ENCODE measurements around the gene ERC1. TPM values are rescaled to one million over a fixed set of nuclear protein-coding genes. Genes with fewer than 3 reads are reported as not detected.

Gene ERC1
- total and polyA plus RNA-seq, 9 of the 15 experiments (the other 6 are each of a cell fraction or from before 2014, with no cell fraction given), result 0.74 to 11.8 (median 4.8) TPM

- CTCF ChIA-PET (ENCODE audit: low intra/inter-chr PET ratio), result no interaction called here
- H3K9me1 ChIP-seq (ENCODE audit: control insufficient read depth, insufficient read depth, low read length), result no peaks in the 10 kb centered on the region
- H3K4me1 ChIP-seq (replicated peaks in 1 of 2; ENCODE audit: control insufficient read depth in 2 of 2, insufficient read depth in 2 of 2, low read length in 2 of 2), result no peaks in the 10 kb centered on the region
- BruUV-seq (replicated peaks), result no TSS peak
- ATAC-seq (no peak), FAIRE-seq (no peak), DNase-seq (ENCODE audit: extremely low read depth in 1 of 4, low spot score in 3 of 4) (no peak)
- H3K27me3 ChIP-seq (ENCODE audit: control insufficient read depth in 2 of 2, insufficient read depth in 2 of 2, low read length in 2 of 2), result no peaks in the 10 kb centered on the region
- no peaks in the 10 kb centered on the region for H3K79me2 ChIP-seq (ENCODE audit: control insufficient read depth, insufficient read depth, low read length)
- in situ Hi-C loops (cut with MboI), result no loop called here
- no peak overlapping the region for H3K4me2 ChIP-seq (ENCODE audit: insufficient read depth, low read length)
- POLR2A ChIA-PET, result interaction anchor here (0.6 kb wide), 2 partner anchors 204 to 517 kb away, joined by 3 to 4 read pairs; no protein-coding TSS in a partner anchor
- no peak overlapping the region for H3K27ac ChIP-seq (ENCODE audit: extremely low read depth, low read depth, low read length)
- no peak overlapping the region for H3K9ac ChIP-seq (ENCODE audit: insufficient read depth in 1 of 2, low read depth in 2 of 2, low read length in 2 of 2)
- intact Hi-C loops (cut with micrococcal nuclease), result no loop called here
- no peaks in the 10 kb centered on the region for H4K20me1 ChIP-seq (replicated peaks; ENCODE audit: control insufficient read depth, insufficient read depth, low read length)
- H3K4me3 ChIP-seq, result no peak overlapping the region
- H2AFZ ChIP-seq (ENCODE audit: low read depth, low read length), result no peak overlapping the region
- H3K9me3 ChIP-seq (replicated peaks; ENCODE audit: control insufficient read depth, insufficient read depth, low read depth, low read length), result peaks cover 6% of the 10 kb centered on the region
- no peaks in the 10 kb centered on the region for H3K36me3 ChIP-seq (ENCODE audit: control insufficient read depth, insufficient read depth, low read length)
- 54% methylated on average over 4 of the region's 4 CpGs for WGBS (ENCODE audit: insufficient coverage, low coverage, missing lambda C conversion rate)
- no peak for TF ChIP-seq RB1 (IDR thresholded peaks at IDR 0.05; ENCODE audit: low read depth)
- TF ChIP-seq ZNF699 (CRISPR knock-in tag; IDR thresholded peaks at IDR 0.05; ENCODE audit: insufficient replicate concordance), result no peak
- TF ChIP-seq FOXA1 (IDR thresholded peaks at IDR 0.05; ENCODE audit: borderline replicate concordance), result no peak
- TF ChIP-seq ZNF444 (CRISPR knock-in tag; IDR thresholded peaks at IDR 0.05), result no peak
- TF ChIP-seq MAZ (CRISPR knock-in tag; conservative IDR thresholded peaks at IDR 0.05 in 1 of 2, IDR thresholded peaks at IDR 0.05 in 1 of 2), result no peak
- TF ChIP-seq HMGN3 (IDR thresholded peaks at IDR 0.05; ENCODE audit: borderline replicate concordance, extremely low read depth, insufficient read length, low read depth, low read length), result no peak
- TF ChIP-seq CAMTA2 (CRISPR knock-in tag; conservative IDR thresholded peaks at IDR 0.05), result no peak
- no peak for TF ChIP-seq HIVEP1 (CRISPR knock-in tag; IDR thresholded peaks at IDR 0.05)
- no peak for TF ChIP-seq CSDE1 (IDR thresholded peaks at IDR 0.05)
- no peak for TF ChIP-seq THRA (IDR thresholded peaks at IDR 0.05)
- TF ChIP-seq ZBTB40 (IDR thresholded peaks at IDR 0.05), result no peak
- no peak for TF ChIP-seq ZBTB40 (CRISPR knock-in tag; IDR thresholded peaks at IDR 0.05)
- TF ChIP-seq MTF1 (CRISPR knock-in tag; IDR thresholded peaks at IDR 0.05; ENCODE audit: borderline replicate concordance), result no peak
Measured at GRCh38 chr12:1056390-1056789, 65.4 kb downstream of the ERC1 start.

All from K562 (cell line).